SK-N-SH (cell line): ENCODE results near the gene PEX13. TPM values are rescaled to one million over a fixed set of nuclear protein-coding genes. Genes with fewer than 3 reads are reported as not detected.

Experiments used
- CTCF ChIA-PET: fragments of 300-600, 350-600 bp; formaldehyde crosslinking; extraction: SDS; loops from one replicate; lab custom pipeline; 2021; lab: Yijun Ruan, JAX
- POLR2A ChIA-PET: fragments of 350-600 bp; sonication (Branson Sonifier 250); formaldehyde crosslinking; extraction: SDS; loops from one replicate; lab custom pipeline; 2020; ENCODE audit warnings: antibody characterized with exemption, inconsistent platforms; lab: Yijun Ruan, JAX
- DNase-seq: peaks from one replicate; pipeline ENCODE4 v3.0.0; 2012
- H2AFZ ChIP-seq: fragments of 200-600 bp; sonication (generic); 2 replicates; pipeline ENCODE4 v1.8.1; 2016; ENCODE audit warnings: antibody characterized with exemption, mild to moderate bottlenecking, low read depth
- H3F3A ChIP-seq: fragments of 200-600 bp; sonication (generic); replicated peaks from 2 replicates; pipeline ENCODE3; 2016; ENCODE audit warnings: antibody characterized with exemption, mild to moderate bottlenecking; ENCODE audit not compliant: insufficient read depth
- H3K27ac ChIP-seq, 2 experiments: fragments of 200-500 bp in 1 of 2; fragments of 200-600 bp in 1 of 2; sonication (Bioruptor generic) in 1 of 2; sonication (generic), shearing (Covaris generic) in 1 of 2; 2 replicates each; pipeline versions ENCODE4 v1.5.1 to v1.6.1; 2014 to 2016; ENCODE audit warnings: low read depth in 2 of 2, inconsistent platforms in 1 of 2, low read length in 1 of 2, mild to moderate bottlenecking in 1 of 2, mixed read lengths in 1 of 2
- H3K27me3 ChIP-seq: fragments of 200-600 bp; sonication (generic), shearing (Covaris generic); 2 replicates; pipeline ENCODE4 v1.6.1; 2016; ENCODE audit warnings: mixed run types; ENCODE audit not compliant: insufficient read depth
- H3K36me3 ChIP-seq, 2 experiments: fragments of 200-500 bp in 1 of 2; fragments of 200-600 bp in 1 of 2; sonication (Bioruptor generic) in 1 of 2; sonication (generic) in 1 of 2; replicated peaks in 1 of 2; 2 replicates each; pipeline versions ENCODE3 to v1.5.1; 2014 to 2016; ENCODE audit warnings: low read length in 1 of 2, mild to moderate bottlenecking in 1 of 2; ENCODE audit not compliant: insufficient read depth in 2 of 2, control insufficient read depth in 1 of 2
- H3K4me1 ChIP-seq, 2 experiments: fragments of 200-500 bp in 1 of 2; fragments of 200-600 bp in 1 of 2; sonication (Bioruptor generic) in 1 of 2; sonication (generic), shearing (Covaris generic) in 1 of 2; 2 replicates each; pipeline versions ENCODE4 v1.5.1 to v1.6.1; 2014 to 2016; ENCODE audit warnings: low read depth in 1 of 2, low read length in 1 of 2, mixed run types in 1 of 2; ENCODE audit not compliant: insufficient read depth in 2 of 2, control insufficient read depth in 1 of 2
- H3K4me2 ChIP-seq: fragments of 200-600 bp; sonication (generic), shearing (Covaris generic); 2 replicates; pipeline ENCODE4 v1.6.1; 2017; ENCODE audit warnings: mixed run types
- H3K4me3 ChIP-seq, 2 experiments: fragments of 200-500 bp in 1 of 2; fragments of 200-600 bp in 1 of 2; sonication (Bioruptor generic) in 1 of 2; sonication (generic), shearing (Covaris generic) in 1 of 2; 2 replicates each; pipeline versions ENCODE4 v1.5.1 to v1.8.1; 2014 to 2016; ENCODE audit warnings: low read depth in 2 of 2, inconsistent platforms in 1 of 2, low read length in 1 of 2, mild to moderate bottlenecking in 1 of 2, mixed read lengths in 1 of 2, moderate library complexity in 1 of 2
- H3K79me2 ChIP-seq: fragments of 200-600 bp; sonication (generic); 2 replicates; pipeline ENCODE4 v1.8.1; 2017; ENCODE audit warnings: mild to moderate bottlenecking; ENCODE audit not compliant: insufficient read depth
- H3K9ac ChIP-seq: fragments of 200-600 bp; sonication (generic); 2 replicates; pipeline ENCODE4 v1.6.1; 2017; ENCODE audit warnings: mixed run types
- H3K9me2 ChIP-seq: fragments of 200-600 bp; sonication (generic); 2 replicates; pipeline ENCODE4 v1.6.1; 2017; ENCODE audit warnings: mixed run types
- H3K9me3 ChIP-seq: fragments of 200-600 bp; sonication (generic); 2 replicates; pipeline ENCODE4 v1.6.1; 2017; ENCODE audit warnings: mixed run types, mild to moderate bottlenecking, moderate library complexity
- H4K20me1 ChIP-seq: fragments of 200-600 bp; sonication (generic); 2 replicates; pipeline ENCODE4 v1.6.1; 2017; ENCODE audit warnings: mild to moderate bottlenecking, mixed run types; ENCODE audit not compliant: insufficient read depth
- CTCF ChIP-seq: fragments of 200-600 bp; sonication (generic); IDR thresholded peaks from 2 replicates; pipeline ENCODE4 v1.6.1; 2017; ENCODE audit warnings: antibody characterized with exemption, mild to moderate bottlenecking, moderate library complexity
- FOXM1 ChIP-seq: IDR thresholded peaks from 2 replicates; pipeline ENCODE4 v1.4.0; 2012; ENCODE audit warnings: low read depth, mild to moderate bottlenecking
- GABPA ChIP-seq: IDR thresholded peaks from 2 replicates; pipeline ENCODE4 v1.4.0; 2012; ENCODE audit warnings: low read depth, mild to moderate bottlenecking
- GATA2 ChIP-seq: sonication (generic); formaldehyde crosslinking; IDR thresholded peaks from 2 replicates; pipeline ENCODE4 v1.5.0; 2020; ENCODE audit warnings: mild to moderate bottlenecking, missing genetic modification reagents
- MEF2A ChIP-seq: IDR thresholded peaks from 2 replicates; pipeline ENCODE4 v1.4.0; 2012; ENCODE audit warnings: low read depth, borderline replicate concordance
- NFIC ChIP-seq: IDR thresholded peaks from 2 replicates; pipeline ENCODE4 v1.4.0; 2012; ENCODE audit warnings: borderline replicate concordance
- NRF1 ChIP-seq: IDR thresholded peaks from 2 replicates; pipeline ENCODE4 v1.6.1; 2012; ENCODE audit warnings: low read depth, mild to moderate bottlenecking, low read length
- RAD21 ChIP-seq: IDR thresholded peaks from 2 replicates; pipeline ENCODE4 v1.6.1; 2012; ENCODE audit warnings: mild to moderate bottlenecking, low read length
- RCOR1 ChIP-seq: fragments of 150-350 bp; IDR thresholded peaks from 2 replicates; pipeline ENCODE4 v1.6.1; 2017; ENCODE audit warnings: antibody characterized with exemption, low read length
- RXRA ChIP-seq: IDR thresholded peaks from 2 replicates; pipeline ENCODE4 v1.4.0; 2012; ENCODE audit warnings: low read depth, mild to moderate bottlenecking, borderline replicate concordance
- TCF12 ChIP-seq: IDR thresholded peaks from 2 replicates; pipeline ENCODE4 v1.4.0; 2012
- TEAD4 ChIP-seq: IDR thresholded peaks from 2 replicates; pipeline ENCODE4 v1.4.0; 2012; ENCODE audit warnings: mild to moderate bottlenecking, borderline replicate concordance; ENCODE audit not compliant: insufficient read depth
- WGBS: methylation state at CpG from one replicate; pipeline ENCODE4 v1.1.6; 2017; ENCODE audit warnings: low lambda C conversion rate; 5-methylcytosine and 5-hydroxymethylcytosine counted together
- polyA plus RNA-seq, 3 experiments: library from polyadenylated mRNA; depleted of rRNA; stranded (reverse); fragments of >200 nt; gene quantifications; 2 replicates each; pipeline ENCODE4 v1.2.3, GENCODE V29; 2012
- TF ChIP-seq, protein P1 (sequence below): fragments of 150-350 bp; IDR thresholded peaks from 2 replicates; pipeline ENCODE4 v1.6.1; 2016; ENCODE audit warnings: mild to moderate bottlenecking, low read depth, low read length
- TF ChIP-seq, protein P2 (sequence below): fragments of 150-350 bp; IDR thresholded peaks from 2 replicates; pipeline ENCODE4 v1.6.1; 2017; ENCODE audit warnings: antibody characterized with exemption, low read length, low read depth, borderline replicate concordance

Gene PEX13
- polyA plus RNA-seq, 1 of the 3 experiments (the other 2 are of a cell fraction) = 10.3 TPM

DNA sequence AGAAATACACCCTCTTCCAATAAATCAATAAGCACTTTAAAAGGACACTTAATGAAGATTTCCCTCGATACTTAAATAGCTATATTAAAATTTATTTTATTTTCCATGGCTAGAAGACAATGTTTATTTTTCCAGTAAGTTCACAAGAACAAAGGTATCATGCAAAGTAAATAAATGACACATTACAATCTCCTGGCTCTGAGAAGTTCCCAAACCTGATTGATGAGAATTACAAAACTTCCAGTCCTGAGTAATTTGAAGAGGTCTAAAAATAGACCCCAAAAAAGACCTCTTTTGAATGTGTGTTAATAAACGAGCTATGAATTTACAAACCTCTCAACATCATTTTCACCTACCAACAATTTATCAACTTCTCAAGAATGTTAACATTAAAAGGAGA is 1.5 kb upstream of the PEX13 start (continued):
- TF ChIP-seq RXRA (no peak), RCOR1 (no peak)
- TF ChIP-seq, all 33 proteins: peak for 0

GRCh38 chr2:61016392-61017002 is 1.0 kb upstream of the PEX13 start:
- H3K79me2 ChIP-seq = peaks cover 59% of the 10 kb centered on the region
- no peaks in the 10 kb centered on the region for H3K27me3 ChIP-seq
- TF ChIP-seq RXRA (no peak), GABPA (no peak), RAD21 (no peak), FOXM1 (no peak), NRF1 (no peak), GATA2 (CRISPR knock-in tag) (no peak), MEF2A (no peak), NFIC (no peak), RCOR1 (no peak), CTCF (no peak), TEAD4 (no peak), TCF12 (no peak)
- TF ChIP-seq, protein P1, sequence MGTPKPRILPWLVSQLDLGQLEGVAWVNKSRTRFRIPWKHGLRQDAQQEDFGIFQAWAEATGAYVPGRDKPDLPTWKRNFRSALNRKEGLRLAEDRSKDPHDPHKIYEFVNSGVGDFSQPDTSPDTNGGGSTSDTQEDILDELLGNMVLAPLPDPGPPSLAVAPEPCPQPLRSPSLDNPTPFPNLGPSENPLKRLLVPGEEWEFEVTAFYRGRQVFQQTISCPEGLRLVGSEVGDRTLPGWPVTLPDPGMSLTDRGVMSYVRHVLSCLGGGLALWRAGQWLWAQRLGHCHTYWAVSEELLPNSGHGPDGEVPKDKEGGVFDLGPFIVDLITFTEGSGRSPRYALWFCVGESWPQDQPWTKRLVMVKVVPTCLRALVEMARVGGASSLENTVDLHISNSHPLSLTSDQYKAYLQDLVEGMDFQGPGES = no peak
- TF ChIP-seq, protein P2, sequence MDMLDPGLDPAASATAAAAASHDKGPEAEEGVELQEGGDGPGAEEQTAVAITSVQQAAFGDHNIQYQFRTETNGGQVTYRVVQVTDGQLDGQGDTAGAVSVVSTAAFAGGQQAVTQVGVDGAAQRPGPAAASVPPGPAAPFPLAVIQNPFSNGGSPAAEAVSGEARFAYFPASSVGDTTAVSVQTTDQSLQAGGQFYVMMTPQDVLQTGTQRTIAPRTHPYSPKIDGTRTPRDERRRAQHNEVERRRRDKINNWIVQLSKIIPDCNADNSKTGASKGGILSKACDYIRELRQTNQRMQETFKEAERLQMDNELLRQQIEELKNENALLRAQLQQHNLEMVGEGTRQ = no peak
- TF ChIP-seq, all 33 proteins: peak for 0
- Histone ChIP-seq H3K9ac (peak overlapping the region; percentile 81), H4K20me1 (peaks cover 4% of the 10 kb centered on the region; the same call in 1 of the 2 replicates), H3K4me3 (peak overlapping the region; percentile 93 to 95), H3K4me1 (peaks cover 4 to 6% of the 10 kb centered on the region in 2 experiments; a peak in 2 of 4 replicates), H3K9me3 (no peaks in the 10 kb centered on the region), H2AFZ (peak overlapping the region; percentile 96), H3K36me3 (peaks cover 2 to 8% of the 10 kb centered on the region in 2 experiments), H3K4me2 (peak overlapping the region; percentile 79), H3F3A (peaks cover 19% of the 10 kb centered on the region), H3K27ac (peak overlapping the region; percentile 79 to 95; a peak in 3 of 4 replicates), H3K9me2 (no peaks in the 10 kb centered on the region)
- peak; percentile 10 for DNase-seq
- WGBS = 1% methylated on average over 16 of the region's 16 CpGs
- POLR2A ChIA-PET = no interaction called here
- CTCF ChIA-PET = interaction anchor here (0.9 to 1.7 kb wide), 3 partner anchors 17 to 18 kb away, joined by 3 to 7 read pairs (median 3); no protein-coding TSS in a partner anchor
